Endometrial microvascular endothelial cells (primary cell): ENCODE results near the gene FLYWCH1. TPM values are rescaled to one million over a fixed set of nuclear protein-coding genes. Genes with fewer than 3 reads are reported as not detected.

Experiments
- in situ Hi-C: cut with HindIII; loops from 2 replicates; pipeline ENCODE4 v1.10.0; 2017; ENCODE audit warnings: low sequenced_read_pairs, low pct_unique_long_range_greater_than_20kb; ENCODE audit errors: inconsistent ontology term
- total RNA-seq: library from RNA; depleted of rRNA; stranded (reverse); fragments of >200 nt; gene quantifications from one replicate; pipeline ENCODE4 v1.2.3, GENCODE V29; 2015; ENCODE audit errors: inconsistent ontology term

The FLYWCH1 gene
- total RNA-seq, 1 donor from 2014 or later: 42.6 TPM

GRCh38 chr16:2948807-2949704 lies 37.3 kb downstream of the FLYWCH1 start:
- in situ Hi-C loops: no loop called here

- in situ Hi-C loops: no loop called here
Measured at GRCh38 chr16:2949705-2950352, 38.1 kb downstream of the FLYWCH1 start.

GRCh38 chr16:2950353-2950724 lies 38.6 kb downstream of the FLYWCH1 start:
- in situ Hi-C loops: no loop called here

GRCh38 chr16:2950773-2951172 lies 39.0 kb downstream of the FLYWCH1 start:
- in situ Hi-C loops: no loop called here

GRCh38 chr16:2952679-2953078 lies 40.9 kb downstream of the FLYWCH1 start:
- in situ Hi-C loops: no loop called here

GRCh38 chr16:2953706-2954627 lies 42.2 kb downstream of the FLYWCH1 start:
- in situ Hi-C loops: no loop called here

GRCh38 chr16:2954656-2955381 lies 43.1 kb downstream of the FLYWCH1 start:
- in situ Hi-C loops: no loop called here

GRCh38 chr16:2955438-2955778 lies 43.7 kb downstream of the FLYWCH1 start:
- in situ Hi-C loops: no loop called here

- in situ Hi-C loops: no loop called here
Measured at GRCh38 chr16:2955779-2956578, 44.2 kb downstream of the FLYWCH1 start.

- in situ Hi-C loops: no loop called here
Measured at GRCh38 chr16:2956579-2956956, 44.8 kb downstream of the FLYWCH1 start.

- in situ Hi-C loops: no loop called here
Measured at GRCh38 chr16:2959206-2959605, 47.5 kb downstream of the FLYWCH1 start.

GRCh38 chr16:2960183-2961010 lies 48.7 kb downstream of the FLYWCH1 start:
- in situ Hi-C loops: no loop called here

- in situ Hi-C loops: no loop called here
Measured at GRCh38 chr16:2962334-2963073, 50.8 kb downstream of the FLYWCH1 start.

- in situ Hi-C loops: no loop called here
Measured at GRCh38 chr16:2963074-2963722, 51.5 kb downstream of the FLYWCH1 start.

- in situ Hi-C loops: no loop called here
Measured at GRCh38 chr16:2963723-2964474, 52.2 kb downstream of the FLYWCH1 start, which contains the start of gene KREMEN2. KREMEN2 (plus strand) TSS chr16:2964275; CDS start chr16:2964521, 246 bp downstream.
